IMR-90 (cell line): ENCODE measurements around the gene RNF31. TPM values are rescaled to one million over a fixed set of nuclear protein-coding genes. Genes with fewer than 3 reads are reported as not detected.

ENCODE experiments used
- ATAC-seq: fragments of 200-7000 bp; cut with Tn5 transposase; 2 replicates; pipeline ENCODE4 v1.9.1; 2020; ENCODE audit warnings: low read depth, mild to moderate bottlenecking, moderate library complexity
- BruUV-seq: library from RNA; stranded (reverse); fragments of 400-500 nt; replicated peaks from 2 replicates; lab custom pipeline; 2021; lab: Mats Ljungman, UMichigan
- CTCF ChIA-PET: fragments of 300-600 bp; formaldehyde crosslinking; extraction: SDS; loops from one replicate; lab custom pipeline; 2021; ENCODE audit warnings: antibody characterized with exemption; lab: Yijun Ruan, JAX
- POLR2A ChIA-PET: fragments of 300-600 bp; sonication (Branson Sonifier 250); formaldehyde crosslinking; loops from one replicate; lab custom pipeline; 2022; ENCODE audit warnings: antibody characterized with exemption; ENCODE audit not compliant: unreplicated experiment; lab: Charles Lee
- DNase-seq: peaks from one replicate; pipeline ENCODE4 v3.0.0; 2013
- H2AFZ ChIP-seq: replicated peaks from 2 replicates; pipeline ENCODE3; 2013; ENCODE audit warnings: low read length, mild to moderate bottlenecking; ENCODE audit not compliant: poor library complexity
- H2AK5ac ChIP-seq: 2 replicates; pipeline ENCODE4 v1.6.1; 2013; ENCODE audit warnings: low read depth, low read length, inconsistent platforms
- H2AK9ac ChIP-seq: replicated peaks from 2 replicates; pipeline ENCODE3; 2013; ENCODE audit warnings: mild to moderate bottlenecking, low read depth, low read length, moderate library complexity; ENCODE audit not compliant: poor library complexity
- H2BK120ac ChIP-seq: 2 replicates; pipeline ENCODE4 v1.6.1; 2013; ENCODE audit warnings: low read depth, low read length, inconsistent platforms
- H2BK15ac ChIP-seq: 3 replicates; pipeline ENCODE4 v1.6.1; 2013; ENCODE audit warnings: low read depth, low read length, inconsistent platforms
- H2BK20ac ChIP-seq: 2 replicates; pipeline ENCODE4 v1.6.1; 2013; ENCODE audit warnings: low read depth, mild to moderate bottlenecking, inconsistent platforms, low read length, moderate library complexity
- H2BK5ac ChIP-seq: 2 replicates; pipeline ENCODE4 v1.6.1; 2013; ENCODE audit warnings: mild to moderate bottlenecking, low read depth, low read length, inconsistent platforms; ENCODE audit not compliant: poor library complexity, severe bottlenecking
- H3K14ac ChIP-seq: replicated peaks from 2 replicates; pipeline ENCODE4 v1.6.1; 2013; ENCODE audit warnings: low read depth, low read length, inconsistent platforms
- H3K18ac ChIP-seq: 2 replicates; pipeline ENCODE4 v1.6.1; 2013; ENCODE audit warnings: low read depth, low read length, control low read depth
- H3K23ac ChIP-seq: 2 replicates; pipeline ENCODE4 v1.6.1; 2013; ENCODE audit warnings: low read depth, low read length, inconsistent platforms
- H3K27ac ChIP-seq: 2 replicates; pipeline ENCODE4 v1.5.1; 2013; ENCODE audit warnings: mild to moderate bottlenecking, control low read depth, low read length; ENCODE audit not compliant: insufficient read depth
- H3K27me3 ChIP-seq: 2 replicates; pipeline ENCODE4 v1.6.1; 2013; ENCODE audit warnings: low read length; ENCODE audit not compliant: control insufficient read depth, insufficient read depth
- H3K36me3 ChIP-seq: 2 replicates; pipeline ENCODE4 v1.6.1; 2013; ENCODE audit warnings: low read length, mixed read lengths; ENCODE audit not compliant: control insufficient read depth, insufficient read depth
- H3K4ac ChIP-seq: 2 replicates; pipeline ENCODE4 v1.6.1; 2013; ENCODE audit warnings: low read depth, low read length, inconsistent platforms
- H3K4me1 ChIP-seq: 2 replicates; pipeline ENCODE4 v1.6.1; 2013; ENCODE audit warnings: low read length, mixed read lengths; ENCODE audit not compliant: control insufficient read depth, insufficient read depth
- H3K4me2 ChIP-seq: 2 replicates; pipeline ENCODE4 v1.6.1; 2013; ENCODE audit warnings: low read depth, mild to moderate bottlenecking, control low read depth, low read length, moderate library complexity
- H3K4me3 ChIP-seq: 2 replicates; pipeline ENCODE4 v1.5.1; 2013; ENCODE audit warnings: low read depth, mild to moderate bottlenecking, control low read depth, low read length, moderate library complexity; ENCODE audit not compliant: insufficient read depth
- H3K56ac ChIP-seq: 2 replicates; pipeline ENCODE4 v1.6.1; 2013; ENCODE audit warnings: low read length, inconsistent platforms; ENCODE audit not compliant: insufficient read depth; ENCODE audit errors: extremely low read depth
- H3K79me1 ChIP-seq, 2 experiments: 2 replicates each; pipeline ENCODE4 v1.6.1; 2013; ENCODE audit warnings: low read length in 2 of 2, inconsistent platforms in 1 of 2, low read depth in 1 of 2
- H3K9ac ChIP-seq: 2 replicates; pipeline ENCODE4 v1.6.1; 2013; ENCODE audit warnings: low read depth, low read length, control low read depth
- H3K9me1 ChIP-seq: 2 replicates; pipeline ENCODE4 v1.6.1; 2013; ENCODE audit warnings: low read length, inconsistent platforms; ENCODE audit not compliant: insufficient read depth
- H3K9me3 ChIP-seq: 2 replicates; pipeline ENCODE4 v1.6.1; 2013; ENCODE audit warnings: low read length; ENCODE audit not compliant: control insufficient read depth, insufficient read depth
- H4K20me1 ChIP-seq: 2 replicates; pipeline ENCODE4 v1.6.1; 2013; ENCODE audit warnings: low read length, inconsistent platforms; ENCODE audit not compliant: insufficient read depth
- H4K5ac ChIP-seq: 2 replicates; pipeline ENCODE4 v1.6.1; 2013; ENCODE audit warnings: mild to moderate bottlenecking, low read depth, low read length, control low read depth
- H4K8ac ChIP-seq, 2 experiments: 2 replicates each; pipeline ENCODE4 v1.6.1; 2013; ENCODE audit warnings: low read depth in 2 of 2, low read length in 2 of 2, control low read depth in 1 of 2, inconsistent platforms in 1 of 2
- H4K91ac ChIP-seq: 2 replicates; pipeline ENCODE4 v1.6.1; 2013; ENCODE audit warnings: low read depth, low read length, inconsistent platforms; ENCODE audit not compliant: insufficient read depth
- BHLHE40 ChIP-seq: fragments of 150-350 bp; IDR thresholded peaks from 2 replicates; pipeline ENCODE4 v1.6.1; 2016; ENCODE audit warnings: mild to moderate bottlenecking, low read depth, low read length
- CEBPB ChIP-seq: IDR thresholded peaks from 2 replicates; pipeline ENCODE4 v1.6.1; 2012; ENCODE audit warnings: low read depth, low read length, improper control_type of control experiment
- CHD1 ChIP-seq: IDR thresholded peaks from 2 replicates; pipeline ENCODE4 v1.6.1; 2012; ENCODE audit warnings: low read depth, low read length, improper control_type of control experiment
- FOS ChIP-seq: fragments of 150-350 bp; IDR thresholded peaks from 2 replicates; pipeline ENCODE4 v1.6.1; 2016; ENCODE audit warnings: low read depth, low read length
- MAFK ChIP-seq: IDR thresholded peaks from 2 replicates; pipeline ENCODE4 v1.6.1; 2012; ENCODE audit warnings: low read depth, low read length, improper control_type of control experiment
- MAZ ChIP-seq: IDR thresholded peaks from 2 replicates; pipeline ENCODE4 v1.6.1; 2012; ENCODE audit warnings: low read depth, mild to moderate bottlenecking, low read length, improper control_type of control experiment, moderate library complexity, borderline replicate concordance
- MXI1 ChIP-seq: IDR thresholded peaks from 2 replicates; pipeline ENCODE4 v1.6.1; 2012; ENCODE audit warnings: low read depth, mild to moderate bottlenecking, low read length, moderate library complexity, borderline replicate concordance
- NFE2L2 ChIP-seq: fragments of 150-350 bp; IDR thresholded peaks from 2 replicates; pipeline ENCODE4 v1.6.1; 2016; ENCODE audit warnings: low read depth, mild to moderate bottlenecking, low read length
- POLR2A ChIP-seq: IDR thresholded peaks from 2 replicates; pipeline ENCODE4 v1.6.1; 2012; ENCODE audit warnings: mild to moderate bottlenecking, low read depth, low read length
- RAD21 ChIP-seq: IDR thresholded peaks from 2 replicates; pipeline ENCODE4 v1.6.1; 2012; ENCODE audit warnings: low read length, improper control_type of control experiment
- RCOR1 ChIP-seq: IDR thresholded peaks from 2 replicates; pipeline ENCODE4 v1.6.1; 2012; ENCODE audit warnings: mild to moderate bottlenecking, low read length, improper control_type of control experiment; ENCODE audit not compliant: insufficient replicate concordance
- SMC3 ChIP-seq: fragments of 150-350 bp; IDR thresholded peaks from 2 replicates; pipeline ENCODE4 v1.6.1; 2016; ENCODE audit warnings: low read depth, mild to moderate bottlenecking, antibody characterized with exemption, low read length, moderate library complexity
- WGBS, 2 experiments: methylation state at CpG; one replicate each; pipeline versions ENCODE4 v1.1.5 to v1.1.7; 2013; ENCODE audit warnings: missing lambda C conversion rate in 2 of 2; ENCODE audit not compliant: insufficient read length in 1 of 2; ENCODE audit errors: extremely low coverage in 2 of 2; 5-methylcytosine and 5-hydroxymethylcytosine counted together
- dilution Hi-C: fragments of 300-500 bp; cut with HindIII; formaldehyde crosslinking; loops from one replicate; pipeline ENCODE4 v1.14.3; 2018; ENCODE audit warnings: low sequenced_read_pairs; ENCODE audit not compliant: unreplicated experiment
- in situ Hi-C: fragments of 300-500 bp; cut with MboI; formaldehyde crosslinking; loops from 3 replicates; pipeline ENCODE4 v1.14.3; 2019; ENCODE audit warnings: low sequenced_read_pairs, inconsistent platforms, mixed read lengths
- intact Hi-C: fragments of 100-400 bp; cut with micrococcal nuclease; formaldehyde crosslinking; loops from 2 replicates; pipeline ENCODE4 v1.10.0; 2022
- polyA plus RNA-seq, 3 experiments: library from polyadenylated mRNA; depleted of rRNA; stranded (reverse); fragments of >200 nt; gene quantifications; 2 replicates each; pipeline ENCODE4 v1.2.3, GENCODE V29; 2012; ENCODE audit warnings: low replicate concordance in 1 of 3
- total RNA-seq: library from RNA; depleted of rRNA; stranded (reverse); fragments of >200 nt; gene quantifications from 2 replicates; pipeline ENCODE4 v1.2.3, GENCODE V29; 2012
- TF ChIP-seq, protein P1 (sequence below): fragments of 150-350 bp; IDR thresholded peaks from 2 replicates; pipeline ENCODE4 v1.6.1; 2016; ENCODE audit warnings: low read depth, mild to moderate bottlenecking, low read length, moderate library complexity, borderline replicate concordance
- TF ChIP-seq, protein P2 (sequence below): conservative IDR thresholded peaks from 2 replicates; pipeline ENCODE4 v1.5.1; 2012; ENCODE audit warnings: mild to moderate bottlenecking, low read depth, low read length, improper control_type of control experiment
- TF ChIP-seq, protein P3 (sequence below): fragments of 150-350 bp; IDR thresholded peaks from 2 replicates; pipeline ENCODE4 v1.6.1; 2017; ENCODE audit warnings: mild to moderate bottlenecking, antibody characterized with exemption, low read length, low read depth

Gene RNF31
- total and polyA plus RNA-seq, 2 of the 4 experiments (the other 2 are of a cell fraction) = 31.6 to 37.5 TPM

DNA sequence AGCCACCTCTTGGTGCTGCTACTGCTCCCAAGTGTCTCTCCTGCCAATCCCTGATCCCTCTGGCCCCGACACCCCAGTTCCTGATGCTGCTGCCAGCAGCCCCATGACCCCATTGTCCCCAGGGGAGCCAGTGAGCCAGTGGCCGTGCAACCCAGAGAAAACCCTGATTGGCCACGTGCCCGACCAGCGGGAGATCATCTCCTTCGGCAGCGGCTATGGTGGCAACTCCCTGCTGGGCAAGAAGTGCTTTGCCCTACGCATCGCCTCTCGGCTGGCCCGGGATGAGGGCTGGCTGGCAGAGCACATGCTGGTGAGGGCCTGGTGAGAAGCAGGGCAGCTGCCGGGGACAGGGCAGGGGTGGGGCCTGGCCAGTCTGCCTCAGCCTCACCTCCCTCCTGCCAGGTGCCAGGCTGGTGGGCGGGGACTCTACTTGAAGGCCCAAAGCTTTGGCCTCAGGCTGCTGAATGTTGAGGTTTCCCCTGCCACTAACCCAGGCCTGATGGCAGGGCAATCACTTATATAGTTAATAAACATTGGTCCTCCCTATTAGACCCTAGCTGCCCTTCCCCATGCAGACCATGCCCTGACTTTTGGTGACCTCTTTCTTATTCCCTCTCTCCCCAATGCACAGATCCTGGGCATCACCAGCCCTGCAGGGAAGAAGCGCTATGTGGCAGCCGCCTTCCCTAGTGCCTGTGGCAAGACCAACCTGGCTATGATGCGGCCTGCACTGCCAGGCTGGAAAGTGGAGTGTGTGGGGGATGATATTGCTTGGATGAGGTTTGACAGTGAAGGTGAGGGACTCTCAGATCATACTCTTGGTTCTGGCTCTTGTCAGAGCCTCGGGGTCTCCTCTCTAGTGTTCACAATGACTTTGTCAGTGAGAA lies 48.1 kb upstream of the RNF31 start:
- H2AK5ac ChIP-seq = no peak overlapping the region
- dilution Hi-C loops (no loop called here), in situ Hi-C loops (loop anchor here (10.0 kb wide), 1 partner anchor 124 kb away; no protein-coding TSS in a partner anchor), intact Hi-C loops (no loop called here)
- no peak overlapping the region for H2BK20ac ChIP-seq
- no peak overlapping the region for H2BK15ac ChIP-seq
- H3K18ac ChIP-seq = no peak overlapping the region
- H4K91ac ChIP-seq = no peak overlapping the region
- H3K4me1 ChIP-seq = peaks cover 5% of the 10 kb centered on the region
- no peak overlapping the region for H3K4me2 ChIP-seq
- H4K8ac ChIP-seq = no peak overlapping the region
- no peak for ATAC-seq
- H3K36me3 ChIP-seq = peaks cover 43% of the 10 kb centered on the region
- no peak overlapping the region for H3K23ac ChIP-seq
- POLR2A ChIA-PET = no interaction called here
- peaks cover 16 to 41% of the 10 kb centered on the region in 2 experiments for H3K79me1 ChIP-seq
- BruUV-seq = no TSS peak
- no peaks in the 10 kb centered on the region for H3K9me3 ChIP-seq
- no peak overlapping the region for H2AFZ ChIP-seq
- CTCF ChIA-PET = no interaction called here
- no peak overlapping the region for H4K5ac ChIP-seq
- H2AK9ac ChIP-seq = no peak overlapping the region
- H3K9ac ChIP-seq = no peak overlapping the region
- H3K27me3 ChIP-seq = no peaks in the 10 kb centered on the region
- no peak overlapping the region for H3K4ac ChIP-seq
- WGBS, 2 experiments = 84% methylated on average over 5 of the region's 17 CpGs; no CpG with 5 or more reads in 1 of the 2 experiments
- no peak overlapping the region for H2BK120ac ChIP-seq
- peaks cover 19% of the 10 kb centered on the region; the same call in 1 of the 2 replicates for H4K20me1 ChIP-seq
- no peak for DNase-seq
- no peak overlapping the region for H3K27ac ChIP-seq
- no peak overlapping the region for H2BK5ac ChIP-seq
- H3K9me1 ChIP-seq = peaks cover 17% of the 10 kb centered on the region
- H3K14ac ChIP-seq = no peak overlapping the region
- H3K56ac ChIP-seq = no peak overlapping the region
- no peak overlapping the region for H3K4me3 ChIP-seq
- TF ChIP-seq CEBPB (no peak), MAZ (no peak), MAFK (no peak), NFE2L2 (no peak), FOS (no peak), RCOR1 (no peak), BHLHE40 (no peak), SMC3 (no peak), POLR2A (no peak), RAD21 (no peak), MXI1 (no peak), CHD1 (no peak)
- TF ChIP-seq, protein P1, sequence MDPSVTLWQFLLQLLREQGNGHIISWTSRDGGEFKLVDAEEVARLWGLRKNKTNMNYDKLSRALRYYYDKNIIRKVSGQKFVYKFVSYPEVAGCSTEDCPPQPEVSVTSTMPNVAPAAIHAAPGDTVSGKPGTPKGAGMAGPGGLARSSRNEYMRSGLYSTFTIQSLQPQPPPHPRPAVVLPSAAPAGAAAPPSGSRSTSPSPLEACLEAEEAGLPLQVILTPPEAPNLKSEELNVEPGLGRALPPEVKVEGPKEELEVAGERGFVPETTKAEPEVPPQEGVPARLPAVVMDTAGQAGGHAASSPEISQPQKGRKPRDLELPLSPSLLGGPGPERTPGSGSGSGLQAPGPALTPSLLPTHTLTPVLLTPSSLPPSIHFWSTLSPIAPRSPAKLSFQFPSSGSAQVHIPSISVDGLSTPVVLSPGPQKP = no peak
- TF ChIP-seq, protein P2, sequence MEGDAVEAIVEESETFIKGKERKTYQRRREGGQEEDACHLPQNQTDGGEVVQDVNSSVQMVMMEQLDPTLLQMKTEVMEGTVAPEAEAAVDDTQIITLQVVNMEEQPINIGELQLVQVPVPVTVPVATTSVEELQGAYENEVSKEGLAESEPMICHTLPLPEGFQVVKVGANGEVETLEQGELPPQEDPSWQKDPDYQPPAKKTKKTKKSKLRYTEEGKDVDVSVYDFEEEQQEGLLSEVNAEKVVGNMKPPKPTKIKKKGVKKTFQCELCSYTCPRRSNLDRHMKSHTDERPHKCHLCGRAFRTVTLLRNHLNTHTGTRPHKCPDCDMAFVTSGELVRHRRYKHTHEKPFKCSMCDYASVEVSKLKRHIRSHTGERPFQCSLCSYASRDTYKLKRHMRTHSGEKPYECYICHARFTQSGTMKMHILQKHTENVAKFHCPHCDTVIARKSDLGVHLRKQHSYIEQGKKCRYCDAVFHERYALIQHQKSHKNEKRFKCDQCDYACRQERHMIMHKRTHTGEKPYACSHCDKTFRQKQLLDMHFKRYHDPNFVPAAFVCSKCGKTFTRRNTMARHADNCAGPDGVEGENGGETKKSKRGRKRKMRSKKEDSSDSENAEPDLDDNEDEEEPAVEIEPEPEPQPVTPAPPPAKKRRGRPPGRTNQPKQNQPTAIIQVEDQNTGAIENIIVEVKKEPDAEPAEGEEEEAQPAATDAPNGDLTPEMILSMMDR = no peak
- TF ChIP-seq, protein P3, sequence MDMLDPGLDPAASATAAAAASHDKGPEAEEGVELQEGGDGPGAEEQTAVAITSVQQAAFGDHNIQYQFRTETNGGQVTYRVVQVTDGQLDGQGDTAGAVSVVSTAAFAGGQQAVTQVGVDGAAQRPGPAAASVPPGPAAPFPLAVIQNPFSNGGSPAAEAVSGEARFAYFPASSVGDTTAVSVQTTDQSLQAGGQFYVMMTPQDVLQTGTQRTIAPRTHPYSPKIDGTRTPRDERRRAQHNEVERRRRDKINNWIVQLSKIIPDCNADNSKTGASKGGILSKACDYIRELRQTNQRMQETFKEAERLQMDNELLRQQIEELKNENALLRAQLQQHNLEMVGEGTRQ = no peak
